Fibroblast of lung (primary cell): Measurements from ENCODE around the gene TET2.

Experiments used
- CTCF ChIP-seq, 2 donors: IDR thresholded peaks in 1 of 2; conservative IDR thresholded peaks in 1 of 2; 1 replicate in 1 of 2; 2 replicates in 1 of 2; pipeline ENCODE4 v1.5.1; 2011 to 2012; ENCODE audit warnings: low read length in 2 of 2, control low read depth in 1 of 2, inconsistent platforms in 1 of 2, low read depth in 1 of 2, mild to moderate bottlenecking in 1 of 2
- EZH2 ChIP-seq: IDR thresholded peaks from 2 replicates; pipeline ENCODE4 v1.5.1; 2012; ENCODE audit warnings: low read length, control low read depth, mild to moderate bottlenecking; ENCODE audit errors: missing control alignments

GRCh38 chr4:105102016-105102415 is 44.7 kb upstream of the TET2 start:
- TF ChIP-seq CTCF (conservative IDR thresholded peaks at IDR 0.05 in 1 of 2, IDR thresholded peaks at IDR 0.05 in 1 of 2; ENCODE audit: low read depth in 1 of 2, low read length in 2 of 2) (no peak), EZH2 (no peak)
